GM23338 (cell line): ENCODE data around the gene MSL3. TPM values are rescaled to one million over a fixed set of nuclear protein-coding genes. Genes with fewer than 3 reads are reported as not detected.
A peak's percentile ranks its signal among the peaks of the same experiment; 100 is the strongest.

Experiments
- ATAC-seq: fragments of 200-7000 bp; cut with Tn5 transposase; 3 replicates; pipeline ENCODE4 v1.9.1; 2020
- DNase-seq: peaks from one replicate; pipeline ENCODE4 v3.0.0-alpha.2; 2015; ENCODE audit warnings: low spot score
- H2AFZ ChIP-seq: fragments of 200-600 bp; sonication (generic); 2 replicates; pipeline ENCODE4 v1.8.0; 2016; ENCODE audit warnings: antibody characterized with exemption, mild to moderate bottlenecking, moderate library complexity
- H3F3A ChIP-seq: fragments of 200-600 bp; sonication (generic); replicated peaks from 2 replicates; pipeline ENCODE4 v1.8.0; 2017; ENCODE audit warnings: antibody characterized with exemption, mixed run types, low read depth
- H3K27ac ChIP-seq: fragments of 200-600 bp; sonication (generic); 2 replicates; pipeline ENCODE4 v1.6.1; 2016; ENCODE audit warnings: low read depth
- H3K27me3 ChIP-seq: fragments of 200-600 bp; sonication (generic); 2 replicates; pipeline ENCODE4 v1.8.0; 2016; ENCODE audit warnings: mild to moderate bottlenecking, mixed run types, moderate library complexity; ENCODE audit not compliant: insufficient read depth
- H3K36me3 ChIP-seq: fragments of 200-600 bp; sonication (generic); 2 replicates; pipeline ENCODE4 v1.8.0; 2016; ENCODE audit warnings: mild to moderate bottlenecking; ENCODE audit not compliant: insufficient read depth
- H3K4me1 ChIP-seq: fragments of 200-600 bp; sonication (generic); 2 replicates; pipeline ENCODE4 v1.8.0; 2016; ENCODE audit warnings: mild to moderate bottlenecking, moderate library complexity; ENCODE audit not compliant: insufficient read depth
- H3K4me2 ChIP-seq: fragments of 200-600 bp; sonication (generic); 2 replicates; pipeline ENCODE4 v1.7.1; 2017; ENCODE audit warnings: mixed run types
- H3K4me3 ChIP-seq: fragments of 200-600 bp; sonication (generic); 2 replicates; pipeline ENCODE4 v1.6.1; 2016; ENCODE audit warnings: mixed run types
- H3K79me2 ChIP-seq: fragments of 200-600 bp; sonication (generic); replicated peaks from 2 replicates; pipeline ENCODE4 v1.8.0; 2017; ENCODE audit warnings: mild to moderate bottlenecking; ENCODE audit not compliant: insufficient read depth
- H3K9me2 ChIP-seq: fragments of 200-600 bp; sonication (generic); 2 replicates; pipeline ENCODE4 v1.8.0; 2017; ENCODE audit not compliant: insufficient read depth
- H4K20me1 ChIP-seq: fragments of 200-600 bp; sonication (generic); replicated peaks from 2 replicates; pipeline ENCODE4 v1.8.0; 2017; ENCODE audit warnings: mild to moderate bottlenecking; ENCODE audit not compliant: insufficient read depth
- H3K27ac Mint-ChIP-seq: 2 replicates; pipeline ENCODE4 v1.8.0; 2020; ENCODE audit warnings: inconsistent platforms, mild to moderate bottlenecking, moderate library complexity, mixed read lengths
- H3K27me3 Mint-ChIP-seq: 3 replicates; pipeline ENCODE4 v1.8.0; 2022; ENCODE audit warnings: low read depth, mild to moderate bottlenecking, moderate library complexity, mixed read lengths, inconsistent platforms; ENCODE audit not compliant: insufficient read depth, poor library complexity
- H3K36me3 Mint-ChIP-seq: 3 replicates; pipeline ENCODE4 v1.8.0; 2021; ENCODE audit warnings: low read depth, mild to moderate bottlenecking, inconsistent platforms, moderate library complexity, mixed read lengths
- H3K4me1 Mint-ChIP-seq: 3 replicates; pipeline ENCODE4 v1.8.0; 2020; ENCODE audit warnings: mild to moderate bottlenecking, inconsistent platforms, mixed read lengths
- H3K4me3 Mint-ChIP-seq: 3 replicates; pipeline ENCODE4 v1.8.0; 2021; ENCODE audit warnings: moderate library complexity, mild to moderate bottlenecking, inconsistent platforms, mixed read lengths
- H3K9me3 Mint-ChIP-seq: 3 replicates; pipeline ENCODE4 v1.8.0; 2020; ENCODE audit warnings: moderate library complexity, mild to moderate bottlenecking, inconsistent platforms, mixed read lengths
- CREB1 ChIP-seq: fragments of 250-450 bp; sonication (Bioruptor Pico); IDR thresholded peaks from 2 replicates; pipeline ENCODE4 v1.5.0; 2020; ENCODE audit warnings: low read depth, mild to moderate bottlenecking, moderate library complexity
- EZH2 ChIP-seq: fragments of 200-600 bp; sonication (generic); IDR thresholded peaks from one replicate; pipeline ENCODE4 v1.8.0; 2017; ENCODE audit warnings: antibody characterized with exemption, mild to moderate bottlenecking, low read depth; ENCODE audit not compliant: unreplicated experiment
- EZH2phosphoT487 ChIP-seq: fragments of 200-600 bp; sonication (generic); IDR thresholded peaks from one replicate; pipeline ENCODE4 v1.8.1; 2018; ENCODE audit warnings: antibody characterized with exemption; ENCODE audit not compliant: unreplicated experiment
- JUNB ChIP-seq: IDR thresholded peaks from one replicate; pipeline ENCODE4 v1.6.1; 2016; ENCODE audit warnings: antibody characterized with exemption; ENCODE audit not compliant: unreplicated experiment
- NANOG ChIP-seq: IDR thresholded peaks from 2 replicates; pipeline ENCODE4 v1.6.1; 2016; ENCODE audit warnings: antibody characterized with exemption, borderline replicate concordance
- POLR2AphosphoS5 ChIP-seq: IDR thresholded peaks from 2 replicates; pipeline ENCODE4 v1.6.1; 2016; ENCODE audit warnings: antibody characterized with exemption, low read depth
- long read RNA-seq: library from polyadenylated mRNA; unstranded; transcript quantifications from one replicate; pipeline ENCODE4 v2.0.0, GENCODE V29; 2020; ENCODE audit not compliant: unreplicated experiment
- polyA plus RNA-seq: library from polyadenylated mRNA; unstranded; fragments of >200 nt; fragmentation: Nextera tagmentation; extraction: Ambion mirVana; gene quantifications from 2 replicates; pipeline ENCODE4 v1.2.1, GENCODE V29; 2016
- total RNA-seq: library from RNA; depleted of rRNA; stranded (reverse); fragments of >200 nt; shearing (Covaris generic); gene quantifications from 2 replicates; pipeline ENCODE4 v1.2.3, GENCODE V29; 2014; rRNA removed
- TF ChIP-seq, protein P1 (sequence below): IDR thresholded peaks from 2 replicates; pipeline ENCODE4 v1.6.1; 2016; ENCODE audit warnings: antibody characterized with exemption
- TF ChIP-seq, protein P2 (sequence below), 2 experiments: fragments of 200-600 bp in 1 of 2; sonication (generic) in 1 of 2; conservative IDR thresholded peaks; 2 replicates each; pipeline versions ENCODE4 v1.5.1 to v1.6.1; 2016 to 2017; ENCODE audit warnings: antibody characterized with exemption in 2 of 2, low read depth in 2 of 2, mild to moderate bottlenecking in 2 of 2, moderate library complexity in 1 of 2
- TF ChIP-seq, protein P3 (sequence below): IDR thresholded peaks from one replicate; pipeline ENCODE4 v1.6.1; 2018; ENCODE audit warnings: antibody characterized with exemption; ENCODE audit not compliant: unreplicated experiment
- TF ChIP-seq, protein P4 (sequence below): fragments of 250-450 bp; sonication (Bioruptor Pico); IDR thresholded peaks from 2 replicates; pipeline ENCODE4 v1.5.0; 2020; ENCODE audit warnings: mild to moderate bottlenecking, moderate library complexity

The MSL3 gene, protein sequence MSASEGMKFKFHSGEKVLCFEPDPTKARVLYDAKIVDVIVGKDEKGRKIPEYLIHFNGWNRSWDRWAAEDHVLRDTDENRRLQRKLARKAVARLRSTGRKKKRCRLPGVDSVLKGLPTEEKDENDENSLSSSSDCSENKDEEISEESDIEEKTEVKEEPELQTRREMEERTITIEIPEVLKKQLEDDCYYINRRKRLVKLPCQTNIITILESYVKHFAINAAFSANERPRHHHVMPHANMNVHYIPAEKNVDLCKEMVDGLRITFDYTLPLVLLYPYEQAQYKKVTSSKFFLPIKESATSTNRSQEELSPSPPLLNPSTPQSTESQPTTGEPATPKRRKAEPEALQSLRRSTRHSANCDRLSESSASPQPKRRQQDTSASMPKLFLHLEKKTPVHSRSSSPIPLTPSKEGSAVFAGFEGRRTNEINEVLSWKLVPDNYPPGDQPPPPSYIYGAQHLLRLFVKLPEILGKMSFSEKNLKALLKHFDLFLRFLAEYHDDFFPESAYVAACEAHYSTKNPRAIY
- total RNA-seq (13.9 and 15.9 TPM in 2 replicates), polyA plus RNA-seq (18.9 and 22.3 TPM in 2 replicates)
- long read RNA-seq, partial matches to known transcripts, result 3 of 11 reads
- long read RNA-seq, other reads (novel, unspliced or antisense), result 1 of 11 reads

DNA sequence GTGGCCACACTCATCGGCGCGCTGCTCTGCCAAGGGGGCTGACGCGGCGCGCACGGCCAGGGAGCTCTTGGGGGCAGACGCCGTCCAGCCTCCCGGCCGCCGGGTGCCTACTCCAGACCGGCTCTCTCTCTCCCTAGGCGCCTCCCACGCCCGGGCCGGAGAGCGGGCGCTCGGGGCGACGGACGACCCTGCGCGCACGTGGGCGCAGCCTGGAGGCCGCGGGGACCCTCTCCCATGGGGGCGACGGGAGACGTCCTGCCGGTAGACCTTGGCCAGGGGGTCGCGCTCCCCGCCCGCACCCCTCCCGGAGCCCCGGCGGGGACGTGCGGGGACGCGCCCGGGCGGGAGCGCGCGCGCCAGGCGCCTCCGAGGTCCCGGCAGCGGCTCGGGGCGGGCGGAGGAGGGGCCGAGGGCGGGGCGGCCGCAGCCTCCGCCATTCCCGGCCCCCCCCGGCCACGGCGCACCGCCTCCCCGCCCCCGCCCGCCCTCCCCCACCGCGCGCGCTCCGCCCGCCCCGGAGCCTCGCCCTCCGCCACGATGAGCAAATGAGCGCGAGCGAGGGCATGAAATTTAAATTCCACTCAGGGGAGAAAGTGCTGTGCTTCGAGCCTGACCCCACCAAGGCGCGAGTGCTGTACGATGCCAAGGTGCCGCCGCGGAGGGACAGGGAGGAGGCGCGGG, at the start of gene MSL3:
TSS of gene MSL3 (plus strand) at position 519 of the 681 bp plus-strand sequence. CDS start at position 546, 27 bp downstream.
- peak within 1 kb of the TSS; percentile 87 for H3K27ac Mint-ChIP-seq
- peaks cover 9% of the 10 kb centered on the region; the same call in 2 of the 3 replicates for H3K4me1 Mint-ChIP-seq
- no peaks in the 10 kb centered on the region for H3F3A ChIP-seq

More for the DNA sequence above, at the start of gene MSL3:
- Histone ChIP-seq H3K27ac (no peak within 1 kb of the TSS), H4K20me1 (no peaks in the 10 kb centered on the region), H3K4me2 (peak within 1 kb of the TSS; percentile 77), H3K79me2 (no peaks in the 10 kb centered on the region), H2AFZ (peak within 1 kb of the TSS; percentile 80), H3K4me3 (peak within 1 kb of the TSS; percentile 75), H3K4me1 (no peaks in the 10 kb centered on the region), H3K36me3 (no peaks in the 10 kb centered on the region), H3K27me3 (peaks cover 13% of the 10 kb centered on the region; the same call in 1 of the 2 replicates), H3K9me2 (no peaks in the 10 kb centered on the region)
- Mint-ChIP-seq H3K36me3 (peaks cover 5% of the 10 kb centered on the region; the same call in 1 of the 3 replicates), H3K4me3 (peak within 1 kb of the TSS; percentile 93), H3K9me3 (no peaks in the 10 kb centered on the region), H3K27me3 (peaks cover 8% of the 10 kb centered on the region)
- ATAC-seq, result peak; percentile 69
- peak; percentile 57 for DNase-seq
- TF ChIP-seq JUNB, result no peak
- TF ChIP-seq, protein P1, sequence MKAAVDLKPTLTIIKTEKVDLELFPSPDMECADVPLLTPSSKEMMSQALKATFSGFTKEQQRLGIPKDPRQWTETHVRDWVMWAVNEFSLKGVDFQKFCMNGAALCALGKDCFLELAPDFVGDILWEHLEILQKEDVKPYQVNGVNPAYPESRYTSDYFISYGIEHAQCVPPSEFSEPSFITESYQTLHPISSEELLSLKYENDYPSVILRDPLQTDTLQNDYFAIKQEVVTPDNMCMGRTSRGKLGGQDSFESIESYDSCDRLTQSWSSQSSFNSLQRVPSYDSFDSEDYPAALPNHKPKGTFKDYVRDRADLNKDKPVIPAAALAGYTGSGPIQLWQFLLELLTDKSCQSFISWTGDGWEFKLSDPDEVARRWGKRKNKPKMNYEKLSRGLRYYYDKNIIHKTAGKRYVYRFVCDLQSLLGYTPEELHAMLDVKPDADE, result no peak
- no peak for TF ChIP-seq CREB1 (CRISPR knock-in tag)
- TF ChIP-seq EZH2phosphoT487, result no peak
- TF ChIP-seq POLR2AphosphoS5, result no peak; the same call in 1 of the 2 replicates
- TF ChIP-seq, protein P2, sequence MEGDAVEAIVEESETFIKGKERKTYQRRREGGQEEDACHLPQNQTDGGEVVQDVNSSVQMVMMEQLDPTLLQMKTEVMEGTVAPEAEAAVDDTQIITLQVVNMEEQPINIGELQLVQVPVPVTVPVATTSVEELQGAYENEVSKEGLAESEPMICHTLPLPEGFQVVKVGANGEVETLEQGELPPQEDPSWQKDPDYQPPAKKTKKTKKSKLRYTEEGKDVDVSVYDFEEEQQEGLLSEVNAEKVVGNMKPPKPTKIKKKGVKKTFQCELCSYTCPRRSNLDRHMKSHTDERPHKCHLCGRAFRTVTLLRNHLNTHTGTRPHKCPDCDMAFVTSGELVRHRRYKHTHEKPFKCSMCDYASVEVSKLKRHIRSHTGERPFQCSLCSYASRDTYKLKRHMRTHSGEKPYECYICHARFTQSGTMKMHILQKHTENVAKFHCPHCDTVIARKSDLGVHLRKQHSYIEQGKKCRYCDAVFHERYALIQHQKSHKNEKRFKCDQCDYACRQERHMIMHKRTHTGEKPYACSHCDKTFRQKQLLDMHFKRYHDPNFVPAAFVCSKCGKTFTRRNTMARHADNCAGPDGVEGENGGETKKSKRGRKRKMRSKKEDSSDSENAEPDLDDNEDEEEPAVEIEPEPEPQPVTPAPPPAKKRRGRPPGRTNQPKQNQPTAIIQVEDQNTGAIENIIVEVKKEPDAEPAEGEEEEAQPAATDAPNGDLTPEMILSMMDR (conservative IDR thresholded peaks at IDR 0.05; ENCODE audit: low read depth in 2 of 2), result no peak
- TF ChIP-seq, protein P3, sequence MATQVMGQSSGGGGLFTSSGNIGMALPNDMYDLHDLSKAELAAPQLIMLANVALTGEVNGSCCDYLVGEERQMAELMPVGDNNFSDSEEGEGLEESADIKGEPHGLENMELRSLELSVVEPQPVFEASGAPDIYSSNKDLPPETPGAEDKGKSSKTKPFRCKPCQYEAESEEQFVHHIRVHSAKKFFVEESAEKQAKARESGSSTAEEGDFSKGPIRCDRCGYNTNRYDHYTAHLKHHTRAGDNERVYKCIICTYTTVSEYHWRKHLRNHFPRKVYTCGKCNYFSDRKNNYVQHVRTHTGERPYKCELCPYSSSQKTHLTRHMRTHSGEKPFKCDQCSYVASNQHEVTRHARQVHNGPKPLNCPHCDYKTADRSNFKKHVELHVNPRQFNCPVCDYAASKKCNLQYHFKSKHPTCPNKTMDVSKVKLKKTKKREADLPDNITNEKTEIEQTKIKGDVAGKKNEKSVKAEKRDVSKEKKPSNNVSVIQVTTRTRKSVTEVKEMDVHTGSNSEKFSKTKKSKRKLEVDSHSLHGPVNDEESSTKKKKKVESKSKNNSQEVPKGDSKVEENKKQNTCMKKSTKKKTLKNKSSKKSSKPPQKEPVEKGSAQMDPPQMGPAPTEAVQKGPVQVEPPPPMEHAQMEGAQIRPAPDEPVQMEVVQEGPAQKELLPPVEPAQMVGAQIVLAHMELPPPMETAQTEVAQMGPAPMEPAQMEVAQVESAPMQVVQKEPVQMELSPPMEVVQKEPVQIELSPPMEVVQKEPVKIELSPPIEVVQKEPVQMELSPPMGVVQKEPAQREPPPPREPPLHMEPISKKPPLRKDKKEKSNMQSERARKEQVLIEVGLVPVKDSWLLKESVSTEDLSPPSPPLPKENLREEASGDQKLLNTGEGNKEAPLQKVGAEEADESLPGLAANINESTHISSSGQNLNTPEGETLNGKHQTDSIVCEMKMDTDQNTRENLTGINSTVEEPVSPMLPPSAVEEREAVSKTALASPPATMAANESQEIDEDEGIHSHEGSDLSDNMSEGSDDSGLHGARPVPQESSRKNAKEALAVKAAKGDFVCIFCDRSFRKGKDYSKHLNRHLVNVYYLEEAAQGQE, result no peak
- TF ChIP-seq, protein P4, sequence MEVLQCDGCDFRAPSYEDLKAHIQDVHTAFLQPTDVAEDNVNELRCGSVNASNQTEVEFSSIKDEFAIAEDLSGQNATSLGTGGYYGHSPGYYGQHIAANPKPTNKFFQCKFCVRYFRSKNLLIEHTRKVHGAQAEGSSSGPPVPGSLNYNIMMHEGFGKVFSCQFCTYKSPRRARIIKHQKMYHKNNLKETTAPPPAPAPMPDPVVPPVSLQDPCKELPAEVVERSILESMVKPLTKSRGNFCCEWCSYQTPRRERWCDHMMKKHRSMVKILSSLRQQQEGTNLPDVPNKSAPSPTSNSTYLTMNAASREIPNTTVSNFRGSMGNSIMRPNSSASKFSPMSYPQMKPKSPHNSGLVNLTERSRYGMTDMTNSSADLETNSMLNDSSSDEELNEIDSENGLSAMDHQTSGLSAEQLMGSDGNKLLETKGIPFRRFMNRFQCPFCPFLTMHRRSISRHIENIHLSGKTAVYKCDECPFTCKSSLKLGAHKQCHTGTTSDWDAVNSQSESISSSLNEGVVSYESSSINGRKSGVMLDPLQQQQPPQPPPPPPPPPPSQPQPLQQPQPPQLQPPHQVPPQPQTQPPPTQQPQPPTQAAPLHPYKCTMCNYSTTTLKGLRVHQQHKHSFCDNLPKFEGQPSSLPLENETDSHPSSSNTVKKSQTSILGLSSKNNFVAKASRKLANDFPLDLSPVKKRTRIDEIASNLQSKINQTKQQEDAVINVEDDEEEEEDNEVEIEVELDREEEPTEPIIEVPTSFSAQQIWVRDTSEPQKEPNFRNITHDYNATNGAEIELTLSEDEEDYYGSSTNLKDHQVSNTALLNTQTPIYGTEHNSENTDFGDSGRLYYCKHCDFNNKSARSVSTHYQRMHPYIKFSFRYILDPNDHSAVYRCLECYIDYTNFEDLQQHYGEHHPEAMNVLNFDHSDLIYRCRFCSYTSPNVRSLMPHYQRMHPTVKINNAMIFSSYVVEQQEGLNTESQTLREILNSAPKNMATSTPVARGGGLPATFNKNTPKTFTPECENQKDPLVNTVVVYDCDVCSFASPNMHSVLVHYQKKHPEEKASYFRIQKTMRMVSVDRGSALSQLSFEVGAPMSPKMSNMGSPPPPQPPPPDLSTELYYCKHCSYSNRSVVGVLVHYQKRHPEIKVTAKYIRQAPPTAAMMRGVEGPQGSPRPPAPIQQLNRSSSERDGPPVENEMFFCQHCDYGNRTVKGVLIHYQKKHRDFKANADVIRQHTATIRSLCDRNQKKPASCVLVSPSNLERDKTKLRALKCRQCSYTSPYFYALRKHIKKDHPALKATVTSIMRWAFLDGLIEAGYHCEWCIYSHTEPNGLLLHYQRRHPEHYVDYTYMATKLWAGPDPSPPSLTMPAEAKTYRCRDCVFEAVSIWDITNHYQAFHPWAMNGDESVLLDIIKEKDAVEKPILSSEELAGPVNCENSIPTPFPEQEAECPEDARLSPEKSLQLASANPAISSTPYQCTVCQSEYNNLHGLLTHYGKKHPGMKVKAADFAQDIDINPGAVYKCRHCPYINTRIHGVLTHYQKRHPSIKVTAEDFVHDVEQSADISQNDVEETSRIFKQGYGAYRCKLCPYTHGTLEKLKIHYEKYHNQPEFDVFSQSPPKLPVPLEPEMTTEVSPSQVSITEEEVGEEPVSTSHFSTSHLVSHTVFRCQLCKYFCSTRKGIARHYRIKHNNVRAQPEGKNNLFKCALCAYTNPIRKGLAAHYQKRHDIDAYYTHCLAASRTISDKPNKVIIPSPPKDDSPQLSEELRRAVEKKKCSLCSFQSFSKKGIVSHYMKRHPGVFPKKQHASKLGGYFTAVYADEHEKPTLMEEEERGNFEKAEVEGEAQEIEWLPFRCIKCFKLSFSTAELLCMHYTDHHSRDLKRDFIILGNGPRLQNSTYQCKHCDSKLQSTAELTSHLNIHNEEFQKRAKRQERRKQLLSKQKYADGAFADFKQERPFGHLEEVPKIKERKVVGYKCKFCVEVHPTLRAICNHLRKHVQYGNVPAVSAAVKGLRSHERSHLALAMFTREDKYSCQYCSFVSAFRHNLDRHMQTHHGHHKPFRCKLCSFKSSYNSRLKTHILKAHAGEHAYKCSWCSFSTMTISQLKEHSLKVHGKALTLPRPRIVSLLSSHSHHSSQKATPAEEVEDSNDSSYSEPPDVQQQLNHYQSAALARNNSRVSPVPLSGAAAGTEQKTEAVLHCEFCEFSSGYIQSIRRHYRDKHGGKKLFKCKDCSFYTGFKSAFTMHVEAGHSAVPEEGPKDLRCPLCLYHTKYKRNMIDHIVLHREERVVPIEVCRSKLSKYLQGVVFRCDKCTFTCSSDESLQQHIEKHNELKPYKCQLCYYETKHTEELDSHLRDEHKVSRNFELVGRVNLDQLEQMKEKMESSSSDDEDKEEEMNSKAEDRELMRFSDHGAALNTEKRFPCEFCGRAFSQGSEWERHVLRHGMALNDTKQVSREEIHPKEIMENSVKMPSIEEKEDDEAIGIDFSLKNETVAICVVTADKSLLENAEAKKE (CRISPR knock-in tag), result no peak
- no peak for TF ChIP-seq NANOG
- TF ChIP-seq EZH2, result no peak
